Osteoblast (primary cell): ENCODE measurements around the gene CMTM4. TPM values are rescaled to one million over a fixed set of nuclear protein-coding genes. Genes with fewer than 3 reads are reported as not detected.
"Not testable (repeated sequence)": the region's sequence is repeated elsewhere in the genome, so short reads cannot be mapped to it uniquely, and the experiment has no call there.

ENCODE experiments used
- DNase-seq: peaks from one replicate; pipeline ENCODE4 v3.0.0; 2011; ENCODE audit warnings: low spot score, mixed read lengths; ENCODE audit not compliant: insufficient read length; ENCODE audit errors: missing footprints
- H2AFZ ChIP-seq: 2 replicates; pipeline ENCODE4 v1.6.0; 2011; ENCODE audit warnings: mild to moderate bottlenecking, low read length
- H3K27ac ChIP-seq: 2 replicates; pipeline ENCODE4 v1.5.1; 2011; ENCODE audit warnings: mild to moderate bottlenecking, low read depth, low read length, moderate library complexity
- H3K27me3 ChIP-seq: 2 replicates; pipeline ENCODE4 v1.6.0; 2012; ENCODE audit warnings: mild to moderate bottlenecking, control low read depth, inconsistent platforms, low read length, moderate library complexity; ENCODE audit not compliant: insufficient read depth
- H3K36me3 ChIP-seq: 2 replicates; pipeline ENCODE4 v1.5.1; 2011; ENCODE audit warnings: mild to moderate bottlenecking, low read length, control low read depth, moderate library complexity; ENCODE audit not compliant: insufficient read depth
- H3K4me1 ChIP-seq: 2 replicates; pipeline ENCODE4 v1.5.1; 2011; ENCODE audit warnings: mild to moderate bottlenecking, low read length, control low read depth, moderate library complexity; ENCODE audit not compliant: insufficient read depth
- H3K4me2 ChIP-seq: 2 replicates; pipeline ENCODE4 v1.6.0; 2011; ENCODE audit warnings: mild to moderate bottlenecking, low read length; ENCODE audit not compliant: insufficient read depth
- H3K4me3 ChIP-seq: fragments of 200-600 bp; sonication (generic); 3 replicates; pipeline ENCODE4 v1.5.1; 2012; ENCODE audit warnings: mild to moderate bottlenecking, low read length, inconsistent platforms; ENCODE audit not compliant: insufficient read depth
- H3K79me2 ChIP-seq: 2 replicates; pipeline ENCODE4 v1.6.0; 2012; ENCODE audit warnings: mild to moderate bottlenecking, low read length, control low read depth, inconsistent platforms; ENCODE audit not compliant: insufficient read depth
- H3K9me3 ChIP-seq: 2 replicates; pipeline ENCODE4 v1.5.1; 2011; ENCODE audit warnings: low read depth, low read length, control low read depth
- H4K20me1 ChIP-seq: 2 replicates; pipeline ENCODE4 v1.6.0; 2012; ENCODE audit warnings: mild to moderate bottlenecking, low read length, control low read depth; ENCODE audit not compliant: insufficient read depth
- total RNA-seq: library from RNA; depleted of rRNA; stranded (reverse); fragments of >200 nt; gene quantifications from 2 replicates; pipeline ENCODE4 v1.2.3, GENCODE V29; 2012
- TF ChIP-seq, protein P1 (sequence below): IDR thresholded peaks from 2 replicates; pipeline ENCODE4 v1.5.1; 2011; ENCODE audit warnings: mild to moderate bottlenecking, low read depth, low read length, moderate library complexity; ENCODE audit errors: extremely low read depth

The CMTM4 gene
- total RNA-seq, 1 donor: 42.7 TPM

DNA sequence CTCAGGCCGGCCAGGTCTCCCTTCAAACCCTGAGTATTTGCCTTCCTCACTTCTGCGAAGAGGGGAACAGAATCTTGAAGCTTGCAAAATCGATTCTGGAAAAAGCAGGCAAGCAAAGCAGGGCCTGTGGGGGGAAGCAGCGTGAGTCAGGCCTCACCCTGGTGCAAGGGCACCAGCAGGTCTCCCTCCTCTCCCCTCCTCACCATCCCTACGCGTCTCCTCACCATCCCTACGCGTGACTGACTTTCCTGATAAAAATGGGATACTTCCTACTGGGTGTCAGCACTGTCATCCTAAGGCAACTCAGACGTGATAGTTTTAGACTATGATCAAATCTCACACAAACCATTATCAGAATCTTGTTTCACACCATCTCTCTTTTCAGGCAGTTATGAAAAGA, 80.0 kb downstream of the CMTM4 start:
- Histone ChIP-seq H3K4me1 (peaks cover 45% of the 10 kb centered on the region), H3K9me3 (no peaks in the 10 kb centered on the region), H2AFZ (no peak overlapping the region), H3K4me2 (no peak overlapping the region), H3K4me3 (no peak overlapping the region), H4K20me1 (no peaks in the 10 kb centered on the region), H3K36me3 (peaks cover 18% of the 10 kb centered on the region), H3K27ac (no peak overlapping the region), H3K27me3 (no peaks in the 10 kb centered on the region), H3K79me2 (no peaks in the 10 kb centered on the region)
- no peak for DNase-seq
- TF ChIP-seq, protein P1, sequence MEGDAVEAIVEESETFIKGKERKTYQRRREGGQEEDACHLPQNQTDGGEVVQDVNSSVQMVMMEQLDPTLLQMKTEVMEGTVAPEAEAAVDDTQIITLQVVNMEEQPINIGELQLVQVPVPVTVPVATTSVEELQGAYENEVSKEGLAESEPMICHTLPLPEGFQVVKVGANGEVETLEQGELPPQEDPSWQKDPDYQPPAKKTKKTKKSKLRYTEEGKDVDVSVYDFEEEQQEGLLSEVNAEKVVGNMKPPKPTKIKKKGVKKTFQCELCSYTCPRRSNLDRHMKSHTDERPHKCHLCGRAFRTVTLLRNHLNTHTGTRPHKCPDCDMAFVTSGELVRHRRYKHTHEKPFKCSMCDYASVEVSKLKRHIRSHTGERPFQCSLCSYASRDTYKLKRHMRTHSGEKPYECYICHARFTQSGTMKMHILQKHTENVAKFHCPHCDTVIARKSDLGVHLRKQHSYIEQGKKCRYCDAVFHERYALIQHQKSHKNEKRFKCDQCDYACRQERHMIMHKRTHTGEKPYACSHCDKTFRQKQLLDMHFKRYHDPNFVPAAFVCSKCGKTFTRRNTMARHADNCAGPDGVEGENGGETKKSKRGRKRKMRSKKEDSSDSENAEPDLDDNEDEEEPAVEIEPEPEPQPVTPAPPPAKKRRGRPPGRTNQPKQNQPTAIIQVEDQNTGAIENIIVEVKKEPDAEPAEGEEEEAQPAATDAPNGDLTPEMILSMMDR: no peak

DNA sequence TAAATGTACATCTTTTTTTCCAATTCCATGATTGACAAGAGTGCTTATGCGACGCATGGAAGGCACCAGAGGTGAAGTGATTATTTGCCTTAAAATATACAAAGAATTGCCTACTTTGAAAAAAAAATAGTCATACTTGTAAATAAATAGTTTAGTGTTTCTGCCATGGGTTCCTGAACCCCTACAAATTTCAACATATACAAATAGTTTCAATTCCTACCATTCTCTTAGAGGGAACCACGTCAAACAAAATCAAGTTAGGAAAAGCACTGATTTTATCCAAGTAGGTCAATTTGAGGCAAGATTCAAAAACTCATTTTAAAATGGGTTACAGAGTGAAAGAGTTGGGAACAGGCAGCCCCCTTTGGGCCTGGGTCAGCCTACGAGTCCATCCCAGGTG, 80.4 kb downstream of the CMTM4 start:
- H3K27me3 ChIP-seq: no peaks in the 10 kb centered on the region
- H3K79me2 ChIP-seq: no peaks in the 10 kb centered on the region
- peaks cover 20% of the 10 kb centered on the region for H3K36me3 ChIP-seq
- H3K4me2 ChIP-seq: no peak overlapping the region
- H3K4me1 ChIP-seq: peaks cover 41% of the 10 kb centered on the region
- no peak overlapping the region for H3K4me3 ChIP-seq
- H4K20me1 ChIP-seq: no peaks in the 10 kb centered on the region
- DNase-seq: no peak
- H3K9me3 ChIP-seq: no peaks in the 10 kb centered on the region
- TF ChIP-seq, protein P1: no peak
- H2AFZ ChIP-seq: no peak overlapping the region
- H3K27ac ChIP-seq: no peak overlapping the region

DNA sequence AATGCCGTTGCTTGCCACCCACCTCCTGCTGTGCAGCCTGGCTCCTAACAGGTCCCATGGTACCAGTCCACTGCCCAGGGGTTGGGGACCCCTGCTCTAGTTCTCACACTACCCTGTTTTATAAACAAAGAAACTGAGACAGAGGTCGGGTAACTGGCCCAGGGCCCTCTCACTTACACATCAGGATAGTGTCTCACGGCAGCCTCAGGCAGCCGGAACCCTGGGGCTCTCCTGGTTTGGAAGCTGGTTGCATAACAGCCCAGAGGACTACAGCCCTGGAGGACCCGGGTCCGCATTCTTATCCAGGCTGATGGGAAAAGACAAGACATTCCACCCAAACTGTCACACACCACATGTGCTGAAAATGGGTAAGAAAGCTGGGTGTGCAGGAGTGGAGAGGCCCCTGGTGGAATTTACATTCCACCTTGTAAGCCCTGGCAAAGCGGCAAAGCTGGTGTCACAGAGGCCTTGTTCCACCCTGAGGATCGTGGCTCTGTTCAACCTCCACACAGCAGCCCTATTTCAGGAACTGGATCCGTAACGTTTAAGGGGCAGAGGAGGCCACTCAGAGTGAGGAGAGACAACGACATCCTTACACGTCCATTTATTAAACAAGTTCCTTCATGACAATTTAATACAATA, 82.3 kb downstream of the CMTM4 start:
- peak; percentile 37 for DNase-seq
- TF ChIP-seq, protein P1: no peak
- Histone ChIP-seq H3K4me2 (no peak overlapping the region), H3K79me2 (peaks cover 4% of the 10 kb centered on the region), H3K9me3 (no peaks in the 10 kb centered on the region), H4K20me1 (peaks cover 3% of the 10 kb centered on the region), H3K27me3 (no peaks in the 10 kb centered on the region), H2AFZ (no peak overlapping the region), H3K36me3 (peaks cover 36% of the 10 kb centered on the region), H3K4me3 (no peak overlapping the region), H3K27ac (no peak overlapping the region), H3K4me1 (peaks cover 27% of the 10 kb centered on the region)

DNA sequence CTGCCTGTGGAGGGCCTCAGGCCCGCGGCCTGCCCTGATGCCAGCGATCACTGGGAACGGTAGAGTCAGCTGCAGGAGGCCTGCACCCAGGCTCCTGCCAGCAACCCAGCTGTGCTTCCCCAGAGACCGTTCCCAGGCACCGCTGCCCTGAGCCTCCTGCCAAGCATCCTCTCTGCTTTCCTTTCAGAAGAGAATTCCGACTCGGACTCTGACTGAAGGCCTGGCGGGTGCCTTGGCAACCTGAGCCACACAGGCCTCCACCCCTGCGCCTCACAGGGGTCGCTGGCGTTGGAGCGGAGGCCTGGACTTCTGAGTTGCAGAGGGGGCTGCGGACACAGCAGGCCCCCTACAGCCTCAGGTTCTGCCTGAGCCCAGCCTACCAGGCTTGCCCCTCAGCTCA, 84.1 kb downstream of the CMTM4 start:
- Histone ChIP-seq H3K27me3 (no peaks in the 10 kb centered on the region), H3K9me3 (no peaks in the 10 kb centered on the region), H4K20me1 (peaks cover 10% of the 10 kb centered on the region), H3K79me2 (peaks cover 16% of the 10 kb centered on the region), H2AFZ (no peak overlapping the region), H3K4me2 (no peak overlapping the region), H3K4me3 (no peak overlapping the region), H3K4me1 (peaks cover 23% of the 10 kb centered on the region), H3K36me3 (peaks cover 36% of the 10 kb centered on the region), H3K27ac (no peak overlapping the region)
- TF ChIP-seq, protein P1: no peak
- DNase-seq: no peak

DNA sequence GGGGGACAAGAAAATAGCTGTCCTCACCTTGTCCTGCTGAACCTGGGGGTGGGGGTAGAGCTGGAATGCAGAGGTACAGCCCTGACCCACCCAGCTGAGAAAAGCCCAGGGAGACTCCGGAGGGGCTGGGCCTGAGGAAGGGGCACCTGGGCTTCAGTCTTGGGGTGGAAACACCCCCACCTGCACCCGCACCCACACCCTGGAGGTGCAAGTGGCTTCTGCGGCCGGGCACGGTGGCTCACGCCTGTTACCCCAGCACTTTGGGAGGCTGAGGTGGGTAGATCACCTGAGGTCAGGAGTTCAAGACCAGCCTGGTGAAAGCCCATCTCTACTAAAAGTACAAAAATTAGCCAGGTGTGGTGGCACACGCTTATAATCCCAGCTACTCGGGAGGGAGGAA, 84.6 kb downstream of the CMTM4 start:
- H3K27me3 ChIP-seq, H3K4me3 ChIP-seq, H3K4me2 ChIP-seq, H3K27ac ChIP-seq, H4K20me1 ChIP-seq, DNase-seq, H3K9me3 ChIP-seq, H2AFZ ChIP-seq: not testable (repeated sequence)
- peaks cover 16% of the 10 kb centered on the region for H3K79me2 ChIP-seq
- peaks cover 21% of the 10 kb centered on the region for H3K4me1 ChIP-seq
- peaks cover 36% of the 10 kb centered on the region for H3K36me3 ChIP-seq
